ENCODE measurements around the gene FARSA.

DNA sequence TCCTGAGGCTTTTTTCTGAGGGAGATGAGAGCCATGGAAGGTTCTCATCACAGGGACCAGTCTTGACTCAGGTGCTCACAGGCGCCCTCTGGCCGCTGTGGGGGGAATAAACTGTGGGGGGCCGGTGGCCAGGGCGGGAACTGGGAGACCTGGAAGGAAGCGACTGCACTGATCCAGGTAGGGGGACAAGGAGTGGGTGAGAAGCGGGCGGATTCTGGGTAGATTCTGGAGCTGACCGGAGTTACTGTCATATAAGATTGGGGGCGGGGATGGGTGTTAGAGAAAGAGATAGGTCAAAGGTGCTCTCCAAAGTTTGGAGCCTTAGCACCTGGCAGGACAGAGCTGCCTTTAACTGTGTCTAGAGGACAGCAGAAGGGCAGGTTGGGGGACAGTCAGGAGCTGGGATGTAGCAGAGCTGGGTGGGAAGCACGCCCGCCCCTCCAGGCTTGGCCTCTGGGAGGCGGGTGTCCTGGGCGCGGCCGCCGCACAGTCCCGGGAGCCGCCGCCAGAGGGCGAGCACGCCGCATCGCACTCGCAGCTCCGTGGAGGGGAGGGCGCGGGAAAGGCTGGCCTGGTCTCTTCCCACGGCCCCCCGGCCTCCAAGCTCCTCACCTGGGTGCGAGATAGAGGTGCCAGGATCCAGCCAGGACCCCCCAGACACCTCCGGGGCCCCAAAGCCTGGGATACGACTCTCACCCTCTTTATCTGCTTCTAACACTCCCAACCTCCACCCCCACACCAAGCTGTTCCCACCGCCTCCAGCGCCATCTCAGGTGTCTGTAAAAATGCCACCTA, 31.7 kb upstream of the FARSA start:
- TF ChIP-seq, protein P1, sequence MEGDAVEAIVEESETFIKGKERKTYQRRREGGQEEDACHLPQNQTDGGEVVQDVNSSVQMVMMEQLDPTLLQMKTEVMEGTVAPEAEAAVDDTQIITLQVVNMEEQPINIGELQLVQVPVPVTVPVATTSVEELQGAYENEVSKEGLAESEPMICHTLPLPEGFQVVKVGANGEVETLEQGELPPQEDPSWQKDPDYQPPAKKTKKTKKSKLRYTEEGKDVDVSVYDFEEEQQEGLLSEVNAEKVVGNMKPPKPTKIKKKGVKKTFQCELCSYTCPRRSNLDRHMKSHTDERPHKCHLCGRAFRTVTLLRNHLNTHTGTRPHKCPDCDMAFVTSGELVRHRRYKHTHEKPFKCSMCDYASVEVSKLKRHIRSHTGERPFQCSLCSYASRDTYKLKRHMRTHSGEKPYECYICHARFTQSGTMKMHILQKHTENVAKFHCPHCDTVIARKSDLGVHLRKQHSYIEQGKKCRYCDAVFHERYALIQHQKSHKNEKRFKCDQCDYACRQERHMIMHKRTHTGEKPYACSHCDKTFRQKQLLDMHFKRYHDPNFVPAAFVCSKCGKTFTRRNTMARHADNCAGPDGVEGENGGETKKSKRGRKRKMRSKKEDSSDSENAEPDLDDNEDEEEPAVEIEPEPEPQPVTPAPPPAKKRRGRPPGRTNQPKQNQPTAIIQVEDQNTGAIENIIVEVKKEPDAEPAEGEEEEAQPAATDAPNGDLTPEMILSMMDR (IDR thresholded peaks at IDR 0.05; ENCODE audit: insufficient read depth, low read length, poor library complexity, severe bottlenecking): peak; percentile 82
- no peak for TF ChIP-seq EZH2phosphoT487 (conservative IDR thresholded peaks at IDR 0.05; ENCODE audit: low read length)

All from SU-DHL-6 (cell line).